Measurements from ENCODE around the gene BAZ2B.

DNA sequence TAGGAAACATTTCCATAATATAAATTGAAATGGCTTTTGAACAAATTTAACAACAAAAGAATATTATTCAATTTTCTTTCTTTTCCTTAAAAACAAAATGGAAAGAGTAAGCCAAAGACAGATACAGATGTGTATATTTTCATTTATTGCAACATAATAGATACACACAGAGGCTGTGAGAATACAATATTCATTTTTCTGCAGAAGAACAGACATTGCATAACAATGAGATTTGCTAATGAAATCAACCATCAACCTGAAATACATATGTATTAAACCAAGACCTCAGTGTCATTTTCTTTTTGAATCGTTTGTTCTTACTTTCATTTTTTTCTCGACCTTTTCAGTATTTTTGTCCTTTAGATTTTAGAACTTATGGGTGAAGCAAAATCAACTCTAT lies 95.1 kb downstream of the BAZ2B start:
- TF ChIP-seq, protein P1, sequence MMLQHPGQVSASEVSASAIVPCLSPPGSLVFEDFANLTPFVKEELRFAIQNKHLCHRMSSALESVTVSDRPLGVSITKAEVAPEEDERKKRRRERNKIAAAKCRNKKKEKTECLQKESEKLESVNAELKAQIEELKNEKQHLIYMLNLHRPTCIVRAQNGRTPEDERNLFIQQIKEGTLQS (IDR thresholded peaks at IDR 0.05) = no peak
- TF ChIP-seq SIN3A (IDR thresholded peaks at IDR 0.05; ENCODE audit: low read depth) (no peak), POLR2AphosphoS5 (IDR thresholded peaks at IDR 0.05; ENCODE audit: low read depth, low read length) (no peak), RAD21 (IDR thresholded peaks at IDR 0.05; ENCODE audit: low read depth) (no peak), POLR2A (IDR thresholded peaks at IDR 0.05; ENCODE audit: borderline replicate concordance, extremely low read depth, insufficient read depth, insufficient read length) (no peak), EZH2phosphoT487 (IDR thresholded peaks at IDR 0.05; ENCODE audit: borderline replicate concordance) (no peak), SP1 (IDR thresholded peaks at IDR 0.05; ENCODE audit: low read depth) (no peak), EZH2 (IDR thresholded peaks at IDR 0.05) (no peak), TCF7L2 (IDR thresholded peaks at IDR 0.05; ENCODE audit: borderline replicate concordance, extremely low read depth, insufficient read depth, insufficient read length) (no peak), CTCF (IDR thresholded peaks at IDR 0.05 in 2 of 3, conservative IDR thresholded peaks at IDR 0.05 in 1 of 3; ENCODE audit: borderline replicate concordance in 1 of 3, insufficient read depth in 1 of 3, low read depth in 2 of 3, low read length in 2 of 3) (no peak), CBX3 (IDR thresholded peaks at IDR 0.05; ENCODE audit: low read depth) (no peak), SRF (IDR thresholded peaks at IDR 0.05; ENCODE audit: low read depth) (no peak)
